Measurements from ENCODE around the gene TTC23.
A peak's percentile ranks its signal among the peaks of the same experiment; 100 is the strongest.

TTC23 gene

DNA sequence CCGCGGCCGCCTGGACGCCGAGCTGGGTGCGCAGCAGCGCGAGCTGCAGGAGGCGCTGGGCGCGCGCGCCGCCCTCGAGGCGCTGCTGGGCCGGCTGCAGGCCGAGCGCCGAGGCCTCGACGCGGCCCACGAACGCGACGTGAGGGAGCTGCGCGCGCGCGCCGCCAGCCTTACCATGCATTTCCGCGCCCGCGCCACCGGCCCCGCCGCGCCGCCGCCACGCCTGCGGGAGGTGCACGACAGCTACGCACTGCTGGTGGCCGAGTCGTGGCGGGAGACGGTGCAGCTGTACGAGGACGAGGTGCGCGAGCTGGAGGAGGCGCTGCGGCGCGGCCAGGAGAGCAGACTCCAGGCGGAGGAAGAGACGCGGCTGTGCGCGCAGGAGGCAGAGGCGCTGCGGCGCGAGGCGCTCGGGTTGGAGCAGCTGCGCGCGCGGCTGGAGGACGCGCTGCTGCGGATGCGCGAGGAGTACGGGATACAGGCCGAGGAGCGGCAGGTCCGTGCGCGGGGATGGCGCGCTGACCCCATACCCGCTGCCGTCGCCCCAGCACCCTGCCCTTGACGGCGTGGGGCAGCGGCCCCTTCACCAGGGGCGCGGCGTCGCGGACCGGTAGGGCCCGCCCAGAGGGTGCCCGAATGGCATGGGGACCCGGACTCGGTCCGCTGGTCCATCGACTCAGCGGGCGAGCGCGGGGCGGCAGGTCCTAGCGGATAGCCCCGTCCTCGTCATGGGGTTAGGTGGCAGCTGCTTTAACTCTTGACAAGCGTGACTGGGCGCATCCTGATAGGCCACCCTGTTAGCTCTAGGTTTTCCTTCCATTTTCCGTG, 143.7 kb downstream of the TTC23 start:
- DNase-seq = peak in 36 of 56 donors; percentile 12 to 79 (median 47)

DNA sequence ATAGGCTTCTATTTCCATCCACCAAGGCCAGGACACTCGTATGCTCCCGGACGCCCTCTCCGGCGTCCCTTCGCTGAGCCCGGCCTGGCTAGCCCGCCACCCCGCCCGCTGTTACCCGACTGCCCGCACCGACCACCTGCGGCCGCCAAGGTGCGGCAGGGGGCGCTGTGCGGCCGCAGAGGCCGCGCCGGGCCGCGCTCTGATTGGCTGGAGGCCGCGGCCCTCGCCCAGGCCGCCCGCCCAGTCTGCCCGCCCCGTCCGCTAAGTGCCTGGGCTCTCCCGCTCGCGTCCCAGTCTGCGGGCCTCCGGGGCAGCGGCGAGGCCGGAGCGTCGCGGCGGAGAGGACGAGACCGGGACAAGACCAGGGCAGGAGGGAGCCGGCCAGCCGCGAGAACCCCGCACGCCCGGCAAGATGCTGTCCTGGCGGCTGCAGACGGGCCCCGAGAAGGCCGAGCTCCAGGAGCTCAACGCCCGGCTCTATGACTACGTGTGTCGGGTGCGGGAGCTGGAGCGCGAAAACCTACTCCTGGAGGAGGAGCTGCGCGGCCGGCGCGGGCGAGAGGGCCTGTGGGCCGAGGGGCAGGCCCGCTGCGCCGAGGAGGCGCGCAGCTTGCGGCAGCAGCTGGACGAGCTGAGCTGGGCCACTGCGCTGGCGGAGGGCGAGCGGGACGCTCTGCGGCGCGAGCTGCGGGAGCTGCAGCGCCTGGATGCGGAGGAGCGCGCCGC, 144.4 kb downstream of the TTC23 start, which contains the start of gene SYNM:
TSS of gene SYNM (plus strand) at position 293 of the 726 bp plus-strand sequence. CDS start at position 413, 120 bp downstream.
- DNase-seq = peak in 54 of 56 donors; percentile 10 to 89 (median 66)

- no peak for DNase-seq
These were observed 146.1 kb downstream of the TTC23 start for GRCh38 chr15:99103279-99103678.

GRCh38 chr15:99102332-99103235, 146.8 kb downstream of the TTC23 start:
- no peak for DNase-seq

GRCh38 chr15:99101501-99101900, 147.9 kb downstream of the TTC23 start:
- no peak for DNase-seq

DNA sequence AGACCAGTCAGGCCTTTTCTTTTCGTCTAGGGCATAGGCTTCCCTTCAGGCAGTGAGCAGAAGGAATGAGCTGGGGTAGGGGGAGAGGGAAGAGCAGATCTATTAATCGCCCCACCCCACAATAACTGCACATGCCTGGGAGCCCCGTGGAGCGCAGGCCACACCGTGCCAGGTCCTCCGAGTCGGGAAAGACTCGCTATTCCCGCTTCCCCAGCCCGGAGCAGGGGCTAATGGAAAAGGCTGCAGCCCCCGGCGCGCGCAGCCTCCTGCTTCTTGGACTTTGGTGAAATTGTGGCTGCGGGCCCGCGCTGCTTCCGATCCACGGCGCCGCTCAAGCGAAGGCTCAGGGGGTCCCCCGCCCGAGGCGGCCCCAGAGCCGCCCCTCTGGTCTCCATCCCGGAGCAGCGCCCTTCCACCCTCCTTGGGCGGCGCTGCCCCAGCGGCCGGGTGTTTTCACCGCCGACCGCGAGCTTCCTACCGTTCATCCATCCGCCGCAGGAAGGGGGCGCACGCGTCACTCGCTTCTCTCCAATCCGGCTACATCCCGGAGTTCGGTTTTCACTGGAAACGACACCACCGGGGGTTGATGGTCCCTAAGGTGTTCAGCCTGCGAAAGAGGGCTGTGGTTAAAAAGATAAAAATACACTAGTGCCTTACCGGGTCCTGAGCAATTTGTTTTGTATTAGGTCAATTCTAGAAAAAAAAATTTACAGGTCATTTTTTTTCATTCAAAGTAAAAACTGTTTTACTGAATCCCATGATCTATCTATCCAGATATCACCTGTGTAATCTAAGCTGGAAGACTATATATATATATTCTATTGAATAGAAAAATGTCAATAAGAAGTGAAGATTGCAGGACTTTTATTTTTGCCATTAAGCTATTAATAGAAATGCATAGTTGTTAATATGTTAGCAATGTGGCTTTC, 148.9 kb downstream of the TTC23 start:
- peak in 53 of 56 donors; percentile 18 to 89 (median 64) for DNase-seq

- no peak for DNase-seq
These were observed 149.7 kb downstream of the TTC23 start for GRCh38 chr15:99099661-99100060.

GRCh38 chr15:99098991-99099390, 150.4 kb downstream of the TTC23 start:
- no peak for DNase-seq

DNA sequence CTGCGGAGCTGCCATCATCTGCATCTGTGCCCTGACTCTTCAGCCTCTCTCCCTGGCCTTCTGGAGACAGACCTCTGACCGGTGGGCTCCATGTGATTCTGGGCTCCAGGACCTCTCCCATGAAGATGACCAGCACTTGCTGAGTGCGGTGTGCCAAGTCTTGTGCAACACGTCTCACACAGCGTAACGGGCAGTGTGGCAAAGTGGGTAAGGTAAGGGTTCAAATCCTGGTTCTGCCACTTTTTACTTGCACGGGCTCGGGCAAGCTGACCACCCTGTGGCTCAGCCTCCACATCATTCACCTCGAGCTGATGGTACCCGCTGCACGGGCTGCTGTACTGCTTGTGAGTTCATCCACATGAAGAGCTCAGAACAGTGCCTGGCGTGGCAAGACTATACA, 151.0 kb downstream of the TTC23 start:
- DNase-seq = no peak

- DNase-seq = no peak
These were observed 151.7 kb downstream of the TTC23 start for GRCh38 chr15:99097441-99098410.

- no peak for DNase-seq
These were observed 152.4 kb downstream of the TTC23 start for GRCh38 chr15:99096894-99097426.

- no peak for DNase-seq
These were observed 153.0 kb downstream of the TTC23 start for GRCh38 chr15:99096173-99096893.

DNA sequence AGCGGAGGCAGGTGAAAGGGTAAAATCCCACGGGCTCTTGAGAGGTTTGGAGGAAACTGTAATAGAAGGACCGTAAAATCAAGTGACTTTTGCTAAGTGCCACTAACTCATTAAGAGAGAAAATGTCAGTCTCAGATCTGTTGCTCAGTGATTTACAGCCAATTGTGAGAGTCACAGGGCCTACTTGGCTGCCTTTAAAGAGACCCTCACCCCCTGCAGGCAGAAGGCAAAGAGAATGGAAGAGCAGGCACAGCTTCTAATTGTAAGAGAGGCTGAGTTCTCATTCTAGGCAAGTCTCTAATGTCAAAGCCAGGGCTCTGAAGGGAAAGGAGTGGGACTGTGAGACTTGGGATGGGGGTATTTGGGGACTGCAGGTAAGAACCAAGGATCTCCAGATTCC, 153.8 kb downstream of the TTC23 start:
- no peak for DNase-seq

DNA sequence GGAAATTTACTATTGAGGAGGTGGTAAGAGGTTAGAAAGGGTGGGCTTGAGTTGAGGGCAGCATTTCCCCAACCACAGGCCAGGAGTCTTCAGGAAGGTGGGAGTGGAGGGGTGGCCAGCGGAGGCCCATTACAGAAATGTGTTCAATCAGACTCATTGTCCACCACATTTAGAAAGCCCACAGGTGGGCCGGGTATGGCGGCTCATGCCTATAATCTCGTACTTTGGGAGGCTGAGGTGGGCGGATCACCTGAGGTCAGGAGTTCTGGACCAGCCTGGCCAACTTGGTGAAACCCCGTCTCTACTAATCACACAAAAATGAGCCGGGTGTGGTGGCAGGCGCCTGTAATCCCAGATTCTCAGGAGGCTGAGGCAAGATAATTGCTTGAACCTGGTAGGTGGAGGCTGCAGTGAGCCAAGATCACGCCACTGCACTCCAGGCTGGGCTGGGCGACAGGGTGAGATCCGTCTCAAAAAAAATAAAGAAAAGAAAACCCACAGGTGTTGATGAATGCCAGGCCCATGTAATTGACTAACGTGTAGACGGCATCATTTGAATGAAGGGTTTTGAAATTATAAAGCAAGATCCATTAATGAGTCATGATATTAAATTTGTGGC, 156.7 kb downstream of the TTC23 start:
- no peak for DNase-seq

DNA sequence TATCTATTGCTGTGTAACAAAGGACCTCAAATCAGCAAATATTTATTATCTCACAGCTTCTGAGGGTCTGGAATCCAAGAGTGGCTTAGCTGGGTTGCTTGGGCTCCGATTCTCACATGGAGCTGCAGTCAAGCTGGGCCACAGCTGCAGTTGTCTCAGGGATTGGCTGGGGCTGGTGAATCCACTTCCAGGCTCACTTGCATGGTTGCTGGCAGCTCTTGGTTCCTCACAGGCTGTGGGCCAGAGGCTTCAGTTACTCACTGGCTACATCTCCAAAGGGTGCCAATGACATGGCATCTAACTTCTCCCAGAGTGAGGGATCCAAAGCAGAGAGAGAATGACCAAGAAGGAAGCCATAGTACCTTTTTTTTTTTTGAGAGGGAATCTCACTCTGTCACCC, 158.4 kb downstream of the TTC23 start:
- no peak for DNase-seq

DNA sequence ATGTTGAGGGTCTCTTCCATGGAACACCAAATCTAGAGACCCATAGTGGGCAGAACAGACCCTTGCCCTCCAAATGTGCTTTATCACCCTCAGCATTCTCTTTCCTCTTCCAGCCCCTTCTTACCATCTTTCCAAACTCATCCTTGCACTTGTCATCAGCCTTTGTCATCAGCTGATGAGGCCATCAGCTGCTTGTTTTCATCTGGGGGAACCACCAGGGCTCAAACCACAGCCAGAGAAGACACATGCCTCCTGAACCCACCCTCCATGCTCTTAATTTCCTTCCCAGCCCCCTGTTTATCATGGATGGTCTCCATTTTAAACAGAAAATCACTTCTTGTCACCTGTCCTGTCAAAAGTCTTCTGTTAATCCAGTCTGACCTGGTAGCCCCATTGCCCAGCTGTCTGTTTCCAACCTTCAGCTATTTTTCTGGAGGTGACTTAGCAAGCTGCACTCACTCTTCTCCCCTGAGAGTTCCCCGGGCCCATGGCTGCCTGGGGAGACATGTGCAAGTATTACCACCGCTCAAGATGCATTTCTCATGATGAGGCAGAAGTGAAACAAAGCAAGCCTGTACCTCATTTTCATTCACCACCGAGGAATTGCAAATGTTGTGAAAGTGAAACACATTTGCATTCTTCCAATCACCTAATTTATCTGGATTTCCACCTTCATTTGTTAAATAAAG, 159.2 kb downstream of the TTC23 start:
- no peak for DNase-seq

- no peak for DNase-seq
These were observed 161.9 kb downstream of the TTC23 start for GRCh38 chr15:99087405-99087943.

Data from nucleus accumbens (tissue), 56 donors.